H9 (cell line): ENCODE measurements around the gene FEV. TPM values are rescaled to one million over a fixed set of nuclear protein-coding genes. Genes with fewer than 3 reads are reported as not detected.

Experiments used
- DNase-seq: peaks from one replicate; pipeline ENCODE4 v3.0.0-alpha.2; 2017
- H2AFZ ChIP-seq: one replicate; pipeline ENCODE4 v1.6.1; 2013; ENCODE audit warnings: mild to moderate bottlenecking, low read length, control low read depth, moderate library complexity
- H2AK5ac ChIP-seq: 2 replicates; pipeline ENCODE4 v1.6.1; 2013; ENCODE audit warnings: low read length, control low read depth, mixed read lengths; ENCODE audit not compliant: insufficient read length
- H2BK120ac ChIP-seq: one replicate; pipeline ENCODE4 v1.6.1; 2013; ENCODE audit warnings: low read depth, mild to moderate bottlenecking, low read length, control low read depth, inconsistent platforms; ENCODE audit not compliant: poor library complexity, severe bottlenecking
- H2BK12ac ChIP-seq: 2 replicates; pipeline ENCODE4 v1.6.1; 2013; ENCODE audit warnings: low read length, control low read depth, mixed read lengths, low read depth; ENCODE audit not compliant: insufficient read length
- H2BK15ac ChIP-seq: 2 replicates; pipeline ENCODE4 v1.6.1; 2013; ENCODE audit warnings: low read depth, low read length, control low read depth
- H2BK20ac ChIP-seq: one replicate; pipeline ENCODE4 v1.6.1; 2013; ENCODE audit warnings: low read depth, mild to moderate bottlenecking, low read length, control low read depth, inconsistent platforms; ENCODE audit not compliant: poor library complexity, severe bottlenecking
- H2BK5ac ChIP-seq: 2 replicates; pipeline ENCODE4 v1.6.1; 2013; ENCODE audit warnings: low read length, control low read depth, mixed read lengths; ENCODE audit not compliant: insufficient read length
- H3K14ac ChIP-seq: 2 replicates; pipeline ENCODE4 v1.6.1; 2013; ENCODE audit warnings: low read length, control low read depth; ENCODE audit not compliant: insufficient read depth
- H3K18ac ChIP-seq: 2 replicates; pipeline ENCODE4 v1.6.1; 2013; ENCODE audit warnings: low read depth, mild to moderate bottlenecking, mixed read lengths, low read length, control low read depth; ENCODE audit not compliant: insufficient read length
- H3K23ac ChIP-seq: 2 replicates; pipeline ENCODE4 v1.6.1; 2013; ENCODE audit warnings: low read length, control low read depth, mixed read lengths, low read depth; ENCODE audit not compliant: insufficient read length
- H3K23me2 ChIP-seq: 2 replicates; pipeline ENCODE4 v1.6.1; 2013; ENCODE audit warnings: low read depth, mild to moderate bottlenecking, mixed read lengths, low read length, control low read depth; ENCODE audit not compliant: insufficient read length, poor library complexity, severe bottlenecking
- H3K27ac ChIP-seq: 2 replicates; pipeline ENCODE4 v1.5.1; 2013; ENCODE audit warnings: low read length, control low read depth, mixed read lengths, low read depth; ENCODE audit not compliant: insufficient read length
- H3K27me3 ChIP-seq: 2 replicates; pipeline ENCODE4 v1.6.1; 2013; ENCODE audit warnings: low read length, control low read depth, inconsistent platforms; ENCODE audit not compliant: insufficient read depth
- H3K4ac ChIP-seq: 2 replicates; pipeline ENCODE4 v1.6.1; 2013; ENCODE audit warnings: low read depth, mild to moderate bottlenecking, control low read depth, inconsistent platforms, low read length, moderate library complexity
- H3K4me1 ChIP-seq: 2 replicates; pipeline ENCODE4 v1.6.1; 2013; ENCODE audit warnings: low read length, control low read depth, inconsistent platforms; ENCODE audit not compliant: insufficient read depth
- H3K4me2 ChIP-seq: 2 replicates; pipeline ENCODE4 v1.6.1; 2013; ENCODE audit warnings: low read length, control low read depth, mixed read lengths; ENCODE audit not compliant: insufficient read length, insufficient read depth
- H3K56ac ChIP-seq: 2 replicates; pipeline ENCODE4 v1.6.1; 2013; ENCODE audit warnings: low read depth, mild to moderate bottlenecking, mixed read lengths, low read length, control low read depth; ENCODE audit not compliant: insufficient read length
- H3K79me1 ChIP-seq: 2 replicates; pipeline ENCODE4 v1.6.1; 2013; ENCODE audit warnings: low read depth, mild to moderate bottlenecking, moderate library complexity, low read length, control low read depth, inconsistent platforms; ENCODE audit not compliant: insufficient read depth, poor library complexity, severe bottlenecking
- H3K79me2 ChIP-seq: 2 replicates; pipeline ENCODE4 v1.6.1; 2013; ENCODE audit warnings: low read length, control low read depth, inconsistent platforms; ENCODE audit not compliant: insufficient read depth
- H3K9ac ChIP-seq: 2 replicates; pipeline ENCODE4 v1.6.1; 2013; ENCODE audit warnings: low read length, control low read depth, mixed read lengths; ENCODE audit not compliant: insufficient read length; ENCODE audit errors: extremely low read depth
- H3K9me3 ChIP-seq: one replicate; pipeline ENCODE4 v1.6.1; 2013; ENCODE audit warnings: low read depth, low read length, inconsistent platforms; ENCODE audit not compliant: control insufficient read depth
- H3T11ph ChIP-seq: one replicate; pipeline ENCODE4 v1.6.1; 2013; ENCODE audit warnings: mild to moderate bottlenecking, low read length, control low read depth, inconsistent platforms
- H4K20me1 ChIP-seq: one replicate; pipeline ENCODE4 v1.6.1; 2013; ENCODE audit not compliant: control insufficient read depth, insufficient read length, insufficient read depth
- H4K5ac ChIP-seq: 2 replicates; pipeline ENCODE4 v1.6.1; 2013; ENCODE audit warnings: low read depth, mild to moderate bottlenecking, mixed read lengths, low read length, control low read depth; ENCODE audit not compliant: insufficient read length
- H4K8ac ChIP-seq: replicated peaks from 2 replicates; pipeline ENCODE4 v1.6.1; 2013; ENCODE audit warnings: low read length, control low read depth, mixed read lengths, low read depth; ENCODE audit not compliant: insufficient read length
- H4K91ac ChIP-seq: 2 replicates; pipeline ENCODE4 v1.6.1; 2013; ENCODE audit warnings: low read depth, mild to moderate bottlenecking, moderate library complexity, mixed read lengths, low read length, control low read depth; ENCODE audit not compliant: insufficient read length
- H3K27ac Mint-ChIP-seq, 3 experiments: 2 replicates in 2 of 3; 3 replicates in 1 of 3; pipeline ENCODE4 v1.8.0; 2020 to 2021; ENCODE audit warnings: mixed read lengths in 3 of 3, mild to moderate bottlenecking in 1 of 3, moderate library complexity in 1 of 3
- H3K27me3 Mint-ChIP-seq: 2 replicates; pipeline ENCODE4 v1.8.0; 2021; ENCODE audit warnings: low read depth, mild to moderate bottlenecking, moderate library complexity, mixed read lengths
- H3K36me3 Mint-ChIP-seq, 3 experiments: 2 replicates in 2 of 3; 3 replicates in 1 of 3; pipeline ENCODE4 v1.8.0; 2020 to 2021; ENCODE audit warnings: low read depth in 3 of 3, mixed read lengths in 3 of 3; ENCODE audit not compliant: insufficient read depth in 1 of 3
- H3K4me1 Mint-ChIP-seq, 2 experiments: 2 replicates each; pipeline ENCODE4 v1.8.0; 2020; ENCODE audit warnings: mixed read lengths in 2 of 2
- H3K4me3 Mint-ChIP-seq, 2 experiments: 2 replicates in 1 of 2; 3 replicates in 1 of 2; pipeline ENCODE4 v1.8.0; 2020 to 2021; ENCODE audit warnings: mild to moderate bottlenecking in 2 of 2, mixed read lengths in 2 of 2, moderate library complexity in 1 of 2
- H3K9me3 Mint-ChIP-seq, 2 experiments: 2 replicates in 1 of 2; 3 replicates in 1 of 2; pipeline ENCODE4 v1.8.0; 2020; ENCODE audit warnings: mild to moderate bottlenecking in 2 of 2, mixed read lengths in 2 of 2, moderate library complexity in 1 of 2
- CTCF ChIP-seq: fragments of 200-600 bp; sonication (generic); conservative IDR thresholded peaks from 3 replicates; pipeline ENCODE4 v1.8.0; 2021; ENCODE audit warnings: antibody characterized with exemption, mild to moderate bottlenecking
- WGBS: extraction: QIAGEN DNeasy Blood & Tissue Kit; methylation state at CpG from one replicate; pipeline ENCODE4 v1.1.7; 2013; ENCODE audit warnings: missing lambda C conversion rate, low lambda C conversion rate, mixed read lengths; ENCODE audit not compliant: insufficient read length; ENCODE audit errors: extremely low coverage; 5-methylcytosine and 5-hydroxymethylcytosine counted together
- total RNA-seq: library from RNA; stranded (reverse); gene quantifications from 2 replicates; pipeline ENCODE4 v1.2.1, GENCODE V29; 2021

Gene FEV
- total RNA-seq, 1 experiment from 2014 or later: not detected

GRCh38 chr2:219010873-219011272 is 25.9 kb upstream of the FEV start:
- Histone ChIP-seq H3K9ac (no peak overlapping the region), H3K23ac (no peak overlapping the region), H3K27ac (no peak overlapping the region), H3K56ac (no peak overlapping the region), H3K4me2 (no peak overlapping the region), H2AK5ac (no peak overlapping the region), H3K4me1 (no peaks in the 10 kb centered on the region), H3K9me3 (no peaks in the 10 kb centered on the region), H3K4ac (no peak overlapping the region), H3K79me1 (no peaks in the 10 kb centered on the region), H4K20me1 (no peaks in the 10 kb centered on the region), H2BK15ac (no peak overlapping the region), H2BK12ac (no peak overlapping the region), H2BK5ac (no peak overlapping the region), H3K23me2 (no peaks in the 10 kb centered on the region), H3K79me2 (no peaks in the 10 kb centered on the region), H3T11ph (no peak overlapping the region), H3K27me3 (peaks cover 2% of the 10 kb centered on the region; the same call in 1 of the 2 replicates), H3K14ac (no peak overlapping the region), H2BK120ac (no peak overlapping the region), H2AFZ (no peak overlapping the region), H4K5ac (no peak overlapping the region), H4K8ac (no peak overlapping the region), H2BK20ac (no peak overlapping the region), H4K91ac (no peak overlapping the region), H3K18ac (no peak overlapping the region)
- WGBS: no CpG with 5 or more reads among the region's 5 CpGs
- Mint-ChIP-seq H3K9me3 (no peaks in the 10 kb centered on the region; a peak in 1 of 5 replicates), H3K4me1 (no peaks in the 10 kb centered on the region), H3K27ac (no peak overlapping the region), H3K27me3 (peaks cover 80% of the 10 kb centered on the region), H3K4me3 (no peak overlapping the region), H3K36me3 (no peaks in the 10 kb centered on the region)
- no peak for DNase-seq
- no peak for TF ChIP-seq CTCF
